ENCODE data around the gene COL6A3. TPM values are rescaled to one million over a fixed set of nuclear protein-coding genes. Genes with fewer than 3 reads are reported as not detected.

COL6A3 gene
- polyA plus RNA-seq, 1 of the 3 experiments (the other 2 are of a cell fraction), result 18.5 TPM

DNA sequence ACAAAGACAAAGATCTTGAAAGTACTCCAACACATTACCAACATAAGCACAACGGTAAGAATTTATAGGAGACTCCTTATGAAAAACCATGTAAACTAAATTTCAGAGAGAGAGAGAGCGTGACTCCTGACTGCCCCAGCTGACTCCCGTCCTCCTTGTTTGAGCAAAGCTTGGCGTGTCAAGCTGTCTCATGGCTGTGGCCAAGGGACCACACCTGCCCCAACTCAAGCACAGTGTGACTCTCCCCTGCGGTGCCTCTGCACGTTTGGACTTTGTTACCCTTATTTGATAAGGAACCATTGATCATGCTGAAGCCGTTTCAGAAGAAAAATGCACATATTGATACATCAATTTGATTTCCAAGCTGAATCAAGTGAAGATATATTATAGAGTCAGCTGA is 124.8 kb downstream of the COL6A3 start:
- no peak overlapping the region for H3K4me2 ChIP-seq
- H3K79me2 ChIP-seq (ENCODE audit: insufficient read depth), result no peaks in the 10 kb centered on the region
- no peak overlapping the region for H3K4me3 ChIP-seq (ENCODE audit: low read depth in 2 of 2, low read length in 1 of 2)
- no peak for DNase-seq
- no peaks in the 10 kb centered on the region for H3K9me2 ChIP-seq
- 95% methylated on average over 7 of the region's 7 CpGs for WGBS (ENCODE audit: low lambda C conversion rate)
- H3K9ac ChIP-seq, result no peak overlapping the region
- peaks cover 17% of the 10 kb centered on the region in 2 experiments for H3K4me1 ChIP-seq (ENCODE audit: control insufficient read depth in 1 of 2, insufficient read depth in 2 of 2, low read depth in 1 of 2, low read length in 1 of 2)
- no peak overlapping the region for H2AFZ ChIP-seq (ENCODE audit: low read depth)
- H3K9me3 ChIP-seq, result no peaks in the 10 kb centered on the region
- H3K27me3 ChIP-seq (ENCODE audit: insufficient read depth), result no peaks in the 10 kb centered on the region
- peaks cover 30% of the 10 kb centered on the region for H3F3A ChIP-seq (replicated peaks; ENCODE audit: insufficient read depth)
- H3K27ac ChIP-seq (ENCODE audit: low read depth in 2 of 2, low read length in 1 of 2), result peak overlapping the region in 1 of 2 experiments; percentile 99; a peak in 2 of 4 replicates
- H3K36me3 ChIP-seq (replicated peaks in 1 of 2; ENCODE audit: control insufficient read depth in 1 of 2, insufficient read depth in 2 of 2, low read length in 1 of 2), result no peaks in the 10 kb centered on the region
- POLR2A ChIA-PET, result no interaction called here
- H4K20me1 ChIP-seq (ENCODE audit: insufficient read depth), result no peaks in the 10 kb centered on the region
- CTCF ChIA-PET, result interaction anchor here (2.1 kb wide), 1 partner anchor 187 kb away, joined by 6 read pairs; no protein-coding TSS in a partner anchor
- TF ChIP-seq ZBTB33 (IDR thresholded peaks at IDR 0.05; ENCODE audit: borderline replicate concordance, low read depth), result no peak
- no peak for TF ChIP-seq GABPA (IDR thresholded peaks at IDR 0.05; ENCODE audit: low read depth)
- no peak for TF ChIP-seq REST (IDR thresholded peaks at IDR 0.05; ENCODE audit: low read depth, low read length)
- TF ChIP-seq NFIC (IDR thresholded peaks at IDR 0.05; ENCODE audit: borderline replicate concordance), result no peak
- TF ChIP-seq, protein P1, sequence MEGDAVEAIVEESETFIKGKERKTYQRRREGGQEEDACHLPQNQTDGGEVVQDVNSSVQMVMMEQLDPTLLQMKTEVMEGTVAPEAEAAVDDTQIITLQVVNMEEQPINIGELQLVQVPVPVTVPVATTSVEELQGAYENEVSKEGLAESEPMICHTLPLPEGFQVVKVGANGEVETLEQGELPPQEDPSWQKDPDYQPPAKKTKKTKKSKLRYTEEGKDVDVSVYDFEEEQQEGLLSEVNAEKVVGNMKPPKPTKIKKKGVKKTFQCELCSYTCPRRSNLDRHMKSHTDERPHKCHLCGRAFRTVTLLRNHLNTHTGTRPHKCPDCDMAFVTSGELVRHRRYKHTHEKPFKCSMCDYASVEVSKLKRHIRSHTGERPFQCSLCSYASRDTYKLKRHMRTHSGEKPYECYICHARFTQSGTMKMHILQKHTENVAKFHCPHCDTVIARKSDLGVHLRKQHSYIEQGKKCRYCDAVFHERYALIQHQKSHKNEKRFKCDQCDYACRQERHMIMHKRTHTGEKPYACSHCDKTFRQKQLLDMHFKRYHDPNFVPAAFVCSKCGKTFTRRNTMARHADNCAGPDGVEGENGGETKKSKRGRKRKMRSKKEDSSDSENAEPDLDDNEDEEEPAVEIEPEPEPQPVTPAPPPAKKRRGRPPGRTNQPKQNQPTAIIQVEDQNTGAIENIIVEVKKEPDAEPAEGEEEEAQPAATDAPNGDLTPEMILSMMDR (IDR thresholded peaks at IDR 0.05), result no peak

- WGBS (ENCODE audit: low lambda C conversion rate), result 79% methylated on average over 1 of the region's 1 CpG
- H3K9ac ChIP-seq, result no peak overlapping the region
- H2AFZ ChIP-seq (ENCODE audit: low read depth), result no peak overlapping the region
- H3K27me3 ChIP-seq (ENCODE audit: insufficient read depth), result no peaks in the 10 kb centered on the region
- TF ChIP-seq GATA2 (CRISPR knock-in tag; IDR thresholded peaks at IDR 0.05) (no peak), SMC3 (IDR thresholded peaks at IDR 0.05; ENCODE audit: low read depth, low read length) (no peak), GABPA (IDR thresholded peaks at IDR 0.05; ENCODE audit: low read depth) (no peak), FOXJ3 (CRISPR knock-in tag; IDR thresholded peaks at IDR 0.05) (no peak), ZBTB33 (IDR thresholded peaks at IDR 0.05; ENCODE audit: borderline replicate concordance, low read depth) (no peak), POLR2AphosphoS5 (IDR thresholded peaks at IDR 0.05; ENCODE audit: low read depth, low read length) (no peak), TEAD4 (IDR thresholded peaks at IDR 0.05; ENCODE audit: borderline replicate concordance, insufficient read depth) (no peak)
- H3K9me2 ChIP-seq, result no peaks in the 10 kb centered on the region
- no peak overlapping the region for H3K4me2 ChIP-seq
- H3K79me2 ChIP-seq (ENCODE audit: insufficient read depth), result no peaks in the 10 kb centered on the region
- no peaks in the 10 kb centered on the region for H4K20me1 ChIP-seq (ENCODE audit: insufficient read depth)
- H3K36me3 ChIP-seq (replicated peaks in 1 of 2; ENCODE audit: control insufficient read depth in 1 of 2, insufficient read depth in 2 of 2, low read length in 1 of 2), result no peaks in the 10 kb centered on the region
- peaks cover 17 to 22% of the 10 kb centered on the region in 2 experiments for H3K4me1 ChIP-seq (ENCODE audit: control insufficient read depth in 1 of 2, insufficient read depth in 2 of 2, low read depth in 1 of 2, low read length in 1 of 2)
- ChIA-PET POLR2A (no interaction called here), CTCF (interaction anchor here (2.1 kb wide), 1 partner anchor 188 kb away, joined by 6 read pairs; no protein-coding TSS in a partner anchor)
- H3K27ac ChIP-seq (ENCODE audit: low read depth in 2 of 2, low read length in 1 of 2), result peak overlapping the region in 1 of 2 experiments; percentile 29; a peak in 1 of 4 replicates
- H3K9me3 ChIP-seq, result no peaks in the 10 kb centered on the region
- DNase-seq, result no peak
- H3F3A ChIP-seq (replicated peaks; ENCODE audit: insufficient read depth), result peaks cover 37% of the 10 kb centered on the region
- H3K4me3 ChIP-seq (ENCODE audit: low read depth in 2 of 2, low read length in 1 of 2), result no peak overlapping the region
These were observed 126.1 kb downstream of the COL6A3 start for GRCh38 chr2:237287872-237288271.

Data from SK-N-SH (cell line).